ENCODE results near the gene FSIP1.

FSIP1 gene

GRCh38 chr15:39729500-39729899 is 53.1 kb downstream of the FSIP1 start:
- no peak overlapping the region for H3K27ac Mint-ChIP-seq
- no peak overlapping the region for H3K4me3 Mint-ChIP-seq
- no peak for DNase-seq (ENCODE audit: low spot score in 2 of 2)

GRCh38 chr15:39728845-39729244 is 53.8 kb downstream of the FSIP1 start:
- H3K9me3 Mint-ChIP-seq: no peaks in the 10 kb centered on the region
- no peak for DNase-seq (ENCODE audit: low spot score in 2 of 2)
- no peak for ATAC-seq
- H3K27ac Mint-ChIP-seq: no peak overlapping the region
- no peak overlapping the region for H3K4me3 Mint-ChIP-seq
- no peaks in the 10 kb centered on the region for H3K36me3 Mint-ChIP-seq
- no peaks in the 10 kb centered on the region for H3K4me1 Mint-ChIP-seq

More at GRCh38 chr15:39729500-39729899, 53.1 kb downstream of the FSIP1 start:
- ATAC-seq: no peak
- Mint-ChIP-seq H3K9me3 (no peaks in the 10 kb centered on the region), H3K4me1 (no peaks in the 10 kb centered on the region), H3K36me3 (no peaks in the 10 kb centered on the region)

- ATAC-seq: no peak
- no peak overlapping the region for H3K27ac Mint-ChIP-seq
- H3K9me3 Mint-ChIP-seq: no peaks in the 10 kb centered on the region
- DNase-seq (ENCODE audit: low spot score in 2 of 2): no peak
- no peak overlapping the region for H3K4me3 Mint-ChIP-seq
- no peaks in the 10 kb centered on the region for H3K36me3 Mint-ChIP-seq
- H3K4me1 Mint-ChIP-seq: no peaks in the 10 kb centered on the region
Measured at GRCh38 chr15:39721893-39722292, 60.7 kb downstream of the FSIP1 start.

GRCh38 chr15:39720621-39721611 is 61.7 kb downstream of the FSIP1 start:
- Mint-ChIP-seq H3K36me3 (no peaks in the 10 kb centered on the region), H3K9me3 (no peaks in the 10 kb centered on the region), H3K4me3 (no peak overlapping the region), H3K4me1 (peaks cover 5% of the 10 kb centered on the region), H3K27ac (no peak overlapping the region)
- DNase-seq (ENCODE audit: low spot score in 2 of 2): no peak
- ATAC-seq: no peak

- ATAC-seq (no peak), DNase-seq (ENCODE audit: low spot score in 2 of 2) (no peak)
- H3K9me3 Mint-ChIP-seq: no peaks in the 10 kb centered on the region
- H3K4me3 Mint-ChIP-seq: no peak overlapping the region
- no peak overlapping the region for H3K27ac Mint-ChIP-seq
- H3K4me1 Mint-ChIP-seq: peaks cover 5% of the 10 kb centered on the region
- no peaks in the 10 kb centered on the region for H3K36me3 Mint-ChIP-seq
Measured at GRCh38 chr15:39720081-39720480, 62.6 kb downstream of the FSIP1 start.

GRCh38 chr15:39719109-39719508 is 63.5 kb downstream of the FSIP1 start:
- Mint-ChIP-seq H3K36me3 (no peaks in the 10 kb centered on the region), H3K4me3 (no peak overlapping the region), H3K9me3 (no peaks in the 10 kb centered on the region), H3K4me1 (peaks cover 5% of the 10 kb centered on the region), H3K27ac (no peak overlapping the region)
- DNase-seq (ENCODE audit: low spot score in 2 of 2): no peak
- ATAC-seq: no peak

GRCh38 chr15:39717134-39717533 is 65.5 kb downstream of the FSIP1 start:
- Mint-ChIP-seq H3K9me3 (no peaks in the 10 kb centered on the region), H3K27ac (no peak overlapping the region), H3K36me3 (no peaks in the 10 kb centered on the region), H3K4me3 (no peak overlapping the region), H3K4me1 (peaks cover 5% of the 10 kb centered on the region)
- no peak for ATAC-seq
- no peak for DNase-seq (ENCODE audit: low spot score in 2 of 2)

GRCh38 chr15:39714251-39714650 is 68.4 kb downstream of the FSIP1 start:
- no peak overlapping the region for H3K27ac Mint-ChIP-seq
- H3K9me3 Mint-ChIP-seq: no peaks in the 10 kb centered on the region
- DNase-seq (ENCODE audit: low spot score in 2 of 2) (no peak), ATAC-seq (no peak)
- no peak overlapping the region for H3K4me3 Mint-ChIP-seq
- H3K36me3 Mint-ChIP-seq: no peaks in the 10 kb centered on the region
- H3K4me1 Mint-ChIP-seq: peaks cover 5% of the 10 kb centered on the region

- no peak for ATAC-seq
- Mint-ChIP-seq H3K27ac (no peak overlapping the region), H3K9me3 (no peaks in the 10 kb centered on the region), H3K4me3 (no peak overlapping the region), H3K36me3 (no peaks in the 10 kb centered on the region), H3K4me1 (peaks cover 5% of the 10 kb centered on the region)
- no peak for DNase-seq (ENCODE audit: low spot score in 2 of 2)
Measured at GRCh38 chr15:39713846-39714245, 68.8 kb downstream of the FSIP1 start.

- DNase-seq (ENCODE audit: low spot score in 2 of 2) (no peak), ATAC-seq (no peak)
- Mint-ChIP-seq H3K36me3 (no peaks in the 10 kb centered on the region), H3K27ac (no peak overlapping the region), H3K9me3 (no peaks in the 10 kb centered on the region), H3K4me3 (no peak overlapping the region), H3K4me1 (no peaks in the 10 kb centered on the region)
Measured at GRCh38 chr15:39710681-39711080, 72.0 kb downstream of the FSIP1 start.

GRCh38 chr15:39709941-39710340 is 72.7 kb downstream of the FSIP1 start:
- DNase-seq (ENCODE audit: low spot score in 2 of 2) (no peak), ATAC-seq (no peak)
- Mint-ChIP-seq H3K36me3 (no peaks in the 10 kb centered on the region), H3K4me1 (no peaks in the 10 kb centered on the region), H3K4me3 (no peak overlapping the region), H3K9me3 (no peaks in the 10 kb centered on the region), H3K27ac (no peak overlapping the region)

- Mint-ChIP-seq H3K4me1 (no peaks in the 10 kb centered on the region), H3K27ac (no peak overlapping the region), H3K4me3 (no peak overlapping the region), H3K36me3 (no peaks in the 10 kb centered on the region), H3K9me3 (no peaks in the 10 kb centered on the region)
- no peak for DNase-seq (ENCODE audit: low spot score in 2 of 2)
- ATAC-seq: no peak
Measured at GRCh38 chr15:39706206-39706605, 76.4 kb downstream of the FSIP1 start.

- no peaks in the 10 kb centered on the region for H3K4me1 Mint-ChIP-seq
- H3K9me3 Mint-ChIP-seq: no peaks in the 10 kb centered on the region
- H3K36me3 Mint-ChIP-seq: no peaks in the 10 kb centered on the region
- no peak overlapping the region for H3K4me3 Mint-ChIP-seq
- no peak overlapping the region for H3K27ac Mint-ChIP-seq
- ATAC-seq (no peak), DNase-seq (ENCODE audit: low spot score in 2 of 2) (no peak)
Measured at GRCh38 chr15:39704689-39705088, 78.0 kb downstream of the FSIP1 start.

GRCh38 chr15:39704235-39704634 is 78.4 kb downstream of the FSIP1 start:
- H3K4me1 Mint-ChIP-seq: no peaks in the 10 kb centered on the region
- ATAC-seq: no peak
- no peak overlapping the region for H3K4me3 Mint-ChIP-seq
- DNase-seq (ENCODE audit: low spot score in 2 of 2): no peak
- no peaks in the 10 kb centered on the region for H3K36me3 Mint-ChIP-seq
- no peak overlapping the region for H3K27ac Mint-ChIP-seq
- H3K9me3 Mint-ChIP-seq: no peaks in the 10 kb centered on the region

- ATAC-seq: no peak
- H3K4me1 Mint-ChIP-seq: no peaks in the 10 kb centered on the region
Measured at GRCh38 chr15:39701988-39702387, 80.7 kb downstream of the FSIP1 start.

GRCh38 chr15:39700375-39700700 is 82.3 kb downstream of the FSIP1 start:
- Mint-ChIP-seq H3K4me1 (no peaks in the 10 kb centered on the region), H3K4me3 (no peak overlapping the region), H3K36me3 (no peaks in the 10 kb centered on the region), H3K9me3 (no peaks in the 10 kb centered on the region), H3K27ac (no peak overlapping the region)
- ATAC-seq (no peak), DNase-seq (ENCODE audit: low spot score in 2 of 2) (no peak)

More at GRCh38 chr15:39701988-39702387, 80.7 kb downstream of the FSIP1 start:
- no peak overlapping the region for H3K27ac Mint-ChIP-seq
- DNase-seq (ENCODE audit: low spot score in 2 of 2): no peak
- no peaks in the 10 kb centered on the region for H3K36me3 Mint-ChIP-seq
- H3K4me3 Mint-ChIP-seq: no peak overlapping the region
- H3K9me3 Mint-ChIP-seq: no peaks in the 10 kb centered on the region

All from stimulated activated effector memory CD8-positive, alpha-beta T cell treated with anti-CD3 and anti-CD28 coated beads, Interleukin-12 subunit alpha, Interleukin-12 subunit beta, amount 100 ng/mL, for 72 hours (primary cell).